WI38 (cell line): ENCODE measurements around the gene SYNDIG1.

Experiments used
- H3K4me3 ChIP-seq: 2 replicates; pipeline ENCODE4 v1.5.1; 2011; ENCODE audit warnings: low read depth, mild to moderate bottlenecking, control low read depth, low read length
- CTCF ChIP-seq: IDR thresholded peaks from 2 replicates; pipeline ENCODE4 v1.5.1; 2012; ENCODE audit warnings: low read depth, mild to moderate bottlenecking, control low read depth, low read length

Gene SYNDIG1

GRCh38 chr20:24498641-24499040, 29.2 kb downstream of the SYNDIG1 start:
- no peak overlapping the region for H3K4me3 ChIP-seq
- no peak for TF ChIP-seq CTCF

- no peak overlapping the region for H3K4me3 ChIP-seq
- no peak for TF ChIP-seq CTCF
Observed at GRCh38 chr20:24499472-24499871, 30.0 kb downstream of the SYNDIG1 start.

GRCh38 chr20:24501764-24502556, 32.5 kb downstream of the SYNDIG1 start:
- no peak overlapping the region for H3K4me3 ChIP-seq
- TF ChIP-seq CTCF, result no peak

GRCh38 chr20:24502661-24503060, 33.2 kb downstream of the SYNDIG1 start:
- no peak for TF ChIP-seq CTCF
- H3K4me3 ChIP-seq, result no peak overlapping the region

GRCh38 chr20:24503352-24503931, 34.0 kb downstream of the SYNDIG1 start:
- no peak for TF ChIP-seq CTCF
- H3K4me3 ChIP-seq, result no peak overlapping the region

GRCh38 chr20:24504331-24505285, 35.2 kb downstream of the SYNDIG1 start:
- TF ChIP-seq CTCF, result no peak

GRCh38 chr20:24506146-24506545, 36.7 kb downstream of the SYNDIG1 start:
- TF ChIP-seq CTCF, result no peak
- H3K4me3 ChIP-seq, result no peak overlapping the region

More at GRCh38 chr20:24504331-24505285, 35.2 kb downstream of the SYNDIG1 start:
- no peak overlapping the region for H3K4me3 ChIP-seq
